Esophagus (tissue), 2 donors: ENCODE results near the gene MCF2L2. TPM values are rescaled to one million over a fixed set of nuclear protein-coding genes. Genes with fewer than 3 reads are reported as not detected.

Experiments
- H3K27ac ChIP-seq, 2 donors: one replicate each; pipeline ENCODE4 v1.5.1; 2013; ENCODE audit warnings: low read depth in 2 of 2, mild to moderate bottlenecking in 2 of 2, inconsistent platforms in 1 of 2, low read length in 1 of 2, moderate library complexity in 1 of 2
- H3K27me3 ChIP-seq, 2 donors: one replicate each; pipeline ENCODE4 v1.6.1; 2013; ENCODE audit warnings: low read length in 2 of 2, control low read depth in 1 of 2, mild to moderate bottlenecking in 1 of 2; ENCODE audit not compliant: insufficient read depth in 2 of 2, control insufficient read depth in 1 of 2
- H3K36me3 ChIP-seq, 2 donors: one replicate each; pipeline ENCODE4 v1.6.1; 2013; ENCODE audit warnings: low read length in 1 of 2; ENCODE audit not compliant: control insufficient read depth in 2 of 2, insufficient read depth in 2 of 2
- H3K4me1 ChIP-seq, 2 donors: one replicate each; pipeline ENCODE4 v1.6.1; 2013; ENCODE audit warnings: low read length in 1 of 2; ENCODE audit not compliant: control insufficient read depth in 2 of 2, insufficient read depth in 2 of 2
- H3K4me3 ChIP-seq, 2 donors: one replicate each; pipeline ENCODE4 v1.5.1; 2013; ENCODE audit warnings: low read length in 2 of 2, mild to moderate bottlenecking in 2 of 2, low read depth in 1 of 2, moderate library complexity in 1 of 2
- H3K9me3 ChIP-seq, 2 donors: one replicate each; pipeline ENCODE4 v1.6.1; 2013; ENCODE audit warnings: mild to moderate bottlenecking in 2 of 2, low read depth in 1 of 2, low read length in 1 of 2, moderate library complexity in 1 of 2; ENCODE audit not compliant: control insufficient read depth in 2 of 2, insufficient read depth in 1 of 2
- WGBS, 2 donors: extraction: QIAGEN DNeasy Blood & Tissue Kit; methylation state at CpG; one replicate each; pipeline ENCODE4 v1.1.7; 2013; 5-methylcytosine and 5-hydroxymethylcytosine counted together
- polyA plus RNA-seq, 2 donors: library from polyadenylated mRNA; stranded (reverse); fragments of 200-250 nt; gene quantifications; one replicate each; pipeline ENCODE4 v1.2.3, GENCODE V29; 2013
- donor health status: healthy with polysubstance abuse.
- donor health status: Bipolar disorder and iron deficiency.

Gene MCF2L2
- polyA plus RNA-seq, 2 donors: 0.21 to 0.26 TPM

DNA sequence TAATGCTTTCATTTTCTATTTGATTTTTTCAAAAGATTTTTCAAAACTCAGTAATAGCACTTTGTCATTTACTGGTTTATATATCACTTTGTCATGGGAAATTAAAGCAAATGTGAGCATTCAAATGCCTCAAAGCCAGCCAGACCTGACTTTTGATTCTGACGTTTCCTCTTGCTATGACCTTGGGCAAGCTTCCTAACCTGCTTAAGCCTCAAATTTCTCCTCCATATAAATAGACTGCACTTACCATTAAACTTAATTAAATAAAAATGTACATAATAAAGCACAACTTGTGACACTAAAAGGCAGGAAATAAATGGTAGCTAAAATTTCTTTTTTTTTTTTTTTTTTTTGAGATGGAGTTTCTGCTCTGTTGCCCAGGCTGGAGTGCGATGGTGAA lies 19.2 kb downstream of the MCF2L2 start:
- no peaks in the 10 kb centered on the region for H3K4me1 ChIP-seq
- no peak overlapping the region for H3K4me3 ChIP-seq
- no peaks in the 10 kb centered on the region for H3K9me3 ChIP-seq
- no peaks in the 10 kb centered on the region for H3K27me3 ChIP-seq
- no peaks in the 10 kb centered on the region for H3K36me3 ChIP-seq
- 53 to 54% methylated on average over 2 of the region's 2 CpGs for WGBS, 2 donors
- H3K27ac ChIP-seq: no peak overlapping the region

DNA sequence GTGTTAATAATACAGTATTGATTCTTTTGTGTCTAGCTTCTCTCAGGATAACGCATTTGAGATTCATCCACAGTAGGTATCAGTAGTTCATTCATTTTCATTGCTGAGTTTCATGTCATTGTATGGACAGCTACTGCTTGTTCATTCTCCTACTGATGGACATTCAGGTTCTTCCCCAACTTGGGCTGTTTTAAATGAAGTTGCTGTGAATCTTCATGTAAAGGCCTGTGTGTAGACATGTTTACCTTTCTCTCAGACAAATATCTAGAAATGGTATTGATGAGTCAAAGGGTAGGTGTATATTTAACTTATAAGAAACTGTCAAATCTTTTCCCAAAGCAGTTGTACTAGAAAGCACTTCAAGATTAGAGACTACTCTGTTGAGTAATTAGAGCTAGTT lies 26.7 kb downstream of the MCF2L2 start:
- H3K36me3 ChIP-seq: no peaks in the 10 kb centered on the region
- H3K4me1 ChIP-seq: no peaks in the 10 kb centered on the region
- WGBS, 2 donors: 98 to 100% methylated on average over 1 of the region's 1 CpG
- H3K27ac ChIP-seq: no peak overlapping the region
- H3K4me3 ChIP-seq: no peak overlapping the region
- no peaks in the 10 kb centered on the region for H3K27me3 ChIP-seq
- no peaks in the 10 kb centered on the region for H3K9me3 ChIP-seq

DNA sequence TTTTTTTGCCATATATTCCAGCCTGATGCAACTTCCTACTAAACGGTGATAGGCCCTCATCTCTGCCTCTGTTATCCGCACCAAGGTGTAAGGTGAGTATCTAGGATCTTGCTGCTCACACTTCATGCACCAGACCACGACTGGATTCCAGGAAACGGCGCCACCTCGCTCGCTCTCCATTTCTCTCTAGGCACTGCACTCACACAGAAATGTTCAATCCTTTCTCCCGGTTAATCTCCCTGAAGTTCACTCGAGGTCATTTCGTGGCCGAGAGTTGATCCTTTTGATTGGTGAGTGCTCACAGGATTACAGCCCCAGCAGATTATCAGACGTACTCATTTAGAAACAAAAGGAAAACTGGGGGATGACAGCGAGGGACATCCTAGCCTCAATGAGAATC lies 28.1 kb downstream of the MCF2L2 start:
- no peaks in the 10 kb centered on the region for H3K4me1 ChIP-seq
- H3K4me3 ChIP-seq: no peak overlapping the region
- H3K36me3 ChIP-seq: no peaks in the 10 kb centered on the region
- no peaks in the 10 kb centered on the region for H3K27me3 ChIP-seq
- no peak overlapping the region for H3K27ac ChIP-seq
- WGBS, 2 donors: 53 to 65% methylated on average over 13 of the region's 13 CpGs
- no peaks in the 10 kb centered on the region for H3K9me3 ChIP-seq

DNA sequence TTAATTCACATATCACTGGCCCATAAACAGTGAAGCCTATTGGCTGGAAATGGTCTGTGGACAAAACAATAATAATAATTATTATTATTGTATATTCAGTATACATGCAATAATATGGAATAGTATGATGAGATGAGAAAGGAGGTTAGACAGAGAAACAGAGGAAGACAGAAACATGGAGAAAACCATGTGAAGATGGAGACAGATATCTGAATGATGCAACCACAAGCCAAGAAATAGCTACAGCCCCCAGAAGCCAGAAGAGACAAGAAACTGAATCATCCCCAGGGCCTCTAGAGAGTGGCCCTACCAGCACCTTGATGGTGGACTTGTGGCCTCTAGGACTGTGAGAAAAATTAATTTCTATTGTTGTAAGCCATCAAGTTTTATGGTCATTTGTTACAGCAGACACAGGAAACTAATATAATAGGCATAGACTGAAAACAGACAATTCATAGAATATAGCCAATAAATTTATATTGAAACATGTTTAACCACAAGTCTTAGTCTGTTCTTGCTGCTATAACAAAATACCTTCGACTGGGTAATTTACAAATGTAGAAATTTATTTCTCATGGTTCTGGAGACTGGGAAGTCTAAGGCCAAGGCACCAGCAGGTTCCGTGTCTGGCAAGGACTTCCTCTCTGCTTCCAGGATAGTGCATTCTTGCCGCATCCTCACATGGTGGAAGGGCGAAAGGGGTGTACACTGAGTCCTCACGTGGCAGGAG lies 31.6 kb downstream of the MCF2L2 start:
- Histone ChIP-seq H3K4me1 (no peaks in the 10 kb centered on the region), H3K27ac (no peak overlapping the region), H3K4me3 (no peak overlapping the region), H3K36me3 (no peaks in the 10 kb centered on the region), H3K27me3 (no peaks in the 10 kb centered on the region), H3K9me3 (no peaks in the 10 kb centered on the region)
- 92 to 94% methylated on average over 5 of the region's 5 CpGs for WGBS, 2 donors

DNA sequence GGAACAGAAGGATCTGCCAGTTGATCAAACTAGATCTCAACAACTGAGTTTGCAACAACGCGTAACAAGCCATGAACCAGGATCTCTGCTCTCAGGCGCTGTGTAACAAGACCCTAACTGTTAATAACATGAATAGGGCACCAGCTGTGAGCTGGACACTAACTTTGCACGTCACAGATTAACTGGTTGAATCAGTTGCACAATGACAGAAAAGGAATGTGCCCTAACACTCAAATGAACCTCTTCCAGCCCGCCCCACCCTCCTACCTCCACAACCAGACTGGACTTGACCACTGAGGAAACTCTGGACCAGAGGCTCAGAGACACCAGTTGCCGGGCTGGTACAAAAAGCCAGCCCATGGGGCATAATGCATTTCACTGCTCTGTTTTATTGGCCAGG lies 34.3 kb downstream of the MCF2L2 start:
- Histone ChIP-seq H3K27me3 (no peaks in the 10 kb centered on the region), H3K27ac (no peak overlapping the region), H3K4me1 (no peaks in the 10 kb centered on the region), H3K4me3 (no peak overlapping the region), H3K9me3 (no peaks in the 10 kb centered on the region), H3K36me3 (no peaks in the 10 kb centered on the region)
- WGBS, 2 donors: 73 to 74% methylated on average over 6 of the region's 6 CpGs

DNA sequence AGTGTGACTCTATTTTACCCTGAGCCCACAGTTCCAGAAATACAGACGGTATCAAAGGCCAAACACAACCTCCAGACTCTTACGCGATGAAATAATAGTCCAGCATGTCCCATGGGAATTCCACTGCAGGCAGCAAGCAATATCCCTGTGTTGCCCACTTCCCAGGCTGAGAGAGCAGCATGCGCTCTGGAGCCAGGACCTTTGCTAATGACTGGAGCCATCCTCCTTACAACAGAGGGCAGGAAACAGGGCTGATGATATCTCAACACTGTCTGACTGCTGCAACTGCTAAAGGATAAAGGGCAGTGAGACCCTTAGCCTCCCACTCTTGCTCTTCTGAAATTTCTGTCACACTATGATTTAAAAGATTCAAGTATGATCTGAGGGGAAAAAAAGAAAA lies 34.8 kb downstream of the MCF2L2 start:
- Histone ChIP-seq H3K4me3 (no peak overlapping the region), H3K27ac (no peak overlapping the region), H3K27me3 (no peaks in the 10 kb centered on the region), H3K4me1 (no peaks in the 10 kb centered on the region), H3K9me3 (no peaks in the 10 kb centered on the region), H3K36me3 (no peaks in the 10 kb centered on the region)
- 76 to 77% methylated on average over 4 of the region's 4 CpGs for WGBS, 2 donors

DNA sequence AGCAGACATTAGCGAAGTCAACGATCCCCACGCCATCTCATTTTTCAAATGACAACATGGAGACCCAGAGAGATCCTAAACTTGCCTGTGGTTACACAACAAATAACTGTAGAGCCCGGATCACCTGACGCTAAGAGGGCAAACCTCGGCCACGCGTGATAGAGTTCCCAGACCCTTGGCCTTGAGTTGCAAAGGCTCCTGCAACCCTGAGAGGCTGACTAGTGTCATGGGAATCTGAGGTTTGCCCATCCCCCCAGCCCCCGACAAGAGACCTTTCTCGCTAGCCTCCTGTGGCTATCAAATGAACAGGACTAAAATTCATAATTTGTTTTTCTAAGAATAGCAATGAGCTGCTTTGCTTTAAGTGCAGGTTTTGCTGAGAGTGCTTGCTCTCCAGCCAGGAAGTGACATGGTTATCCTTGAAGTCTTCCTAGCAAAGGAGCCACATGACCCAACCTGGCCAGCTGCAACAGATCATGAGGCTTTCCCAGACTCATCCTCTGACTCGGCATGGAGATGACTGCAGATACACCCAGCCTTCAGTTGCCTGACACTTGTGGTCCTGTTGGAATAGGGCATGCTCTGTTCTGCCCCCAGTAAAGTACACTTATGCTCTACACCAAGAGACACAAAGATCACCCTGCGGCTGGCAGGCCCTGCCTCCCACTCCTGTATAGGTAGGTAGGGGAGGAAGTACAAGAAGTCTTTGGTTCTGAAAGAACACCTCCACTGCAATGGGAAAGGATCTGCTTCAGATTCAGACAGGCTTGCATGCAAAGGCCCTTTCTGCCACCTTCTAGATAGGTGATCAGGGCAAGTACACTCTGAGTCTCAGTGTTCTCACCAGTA lies 36.0 kb downstream of the MCF2L2 start:
- H3K4me3 ChIP-seq: no peak overlapping the region
- no peak overlapping the region for H3K27ac ChIP-seq
- H3K4me1 ChIP-seq: no peaks in the 10 kb centered on the region
- H3K9me3 ChIP-seq: no peaks in the 10 kb centered on the region
- H3K27me3 ChIP-seq: no peaks in the 10 kb centered on the region
- WGBS, 2 donors: 83 to 84% methylated on average over 12 of the region's 12 CpGs
- H3K36me3 ChIP-seq: no peaks in the 10 kb centered on the region

DNA sequence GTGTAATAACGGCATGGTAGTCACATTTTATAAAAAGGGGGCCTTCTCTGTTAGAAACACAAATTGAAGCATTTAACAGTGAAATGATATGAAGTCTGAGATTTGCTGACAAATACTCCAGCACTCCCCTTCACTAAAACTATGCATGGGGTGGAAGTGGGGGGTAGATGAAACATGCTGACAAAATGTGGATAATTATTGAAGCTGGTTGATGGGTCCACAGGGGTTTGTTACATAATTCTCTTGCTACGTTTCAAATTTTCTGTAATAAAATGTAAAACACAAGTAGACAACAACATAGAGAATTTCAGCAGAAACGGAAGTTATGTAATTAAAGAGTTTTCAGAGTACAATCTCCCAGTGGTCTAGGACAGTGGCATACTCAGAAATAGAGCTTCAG lies 37.0 kb downstream of the MCF2L2 start:
- Histone ChIP-seq H3K4me1 (no peaks in the 10 kb centered on the region), H3K27ac (no peak overlapping the region), H3K9me3 (no peaks in the 10 kb centered on the region), H3K36me3 (no peaks in the 10 kb centered on the region), H3K27me3 (no peaks in the 10 kb centered on the region), H3K4me3 (no peak overlapping the region)
- 74 to 87% methylated on average over 3 of the region's 3 CpGs for WGBS, 2 donors

DNA sequence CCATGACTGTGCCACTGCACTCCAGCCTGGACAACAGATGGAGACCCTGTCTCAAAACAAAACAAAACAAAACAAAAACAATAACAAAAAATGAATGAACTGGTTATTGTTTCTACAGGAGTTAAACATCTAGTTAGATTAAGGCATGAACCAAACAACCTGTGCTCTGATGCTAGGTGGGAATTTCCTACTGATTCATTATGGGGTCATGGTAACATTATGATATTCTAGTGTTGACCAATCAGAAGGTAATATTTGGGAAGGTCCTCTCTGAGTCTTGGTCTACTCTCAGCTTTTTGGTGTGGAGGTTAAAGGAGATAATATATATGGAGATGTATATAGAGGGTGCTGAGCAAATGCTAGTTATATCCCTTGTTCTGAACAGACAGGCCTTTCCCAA lies 37.6 kb downstream of the MCF2L2 start:
- Histone ChIP-seq H3K4me1 (no peaks in the 10 kb centered on the region), H3K27me3 (no peaks in the 10 kb centered on the region), H3K36me3 (no peaks in the 10 kb centered on the region)

More for the DNA sequence above, 37.6 kb downstream of the MCF2L2 start:
- H3K4me3 ChIP-seq: no peak overlapping the region
- no peaks in the 10 kb centered on the region for H3K9me3 ChIP-seq
- no peak overlapping the region for H3K27ac ChIP-seq
